ES-I3 (cell line): Measurements from ENCODE around the gene SIRT1.
"Not testable (repeated sequence)": the region's sequence is repeated elsewhere in the genome, so short reads cannot be mapped to it uniquely, and the experiment has no call there.

Experiments
- H3K36me3 ChIP-seq: 2 replicates; pipeline ENCODE4 v1.6.1; 2013; ENCODE audit warnings: mild to moderate bottlenecking, low read length, control low read depth, moderate library complexity; ENCODE audit not compliant: insufficient read depth
- H3K4me1 ChIP-seq: 2 replicates; pipeline ENCODE4 v1.6.1; 2013; ENCODE audit warnings: mild to moderate bottlenecking, control low read depth, low read length; ENCODE audit not compliant: insufficient read depth
- H3K9ac ChIP-seq: 2 replicates; pipeline ENCODE4 v1.6.1; 2013; ENCODE audit warnings: low read depth, mild to moderate bottlenecking, low read length, moderate library complexity
- H3K9me3 ChIP-seq: 2 replicates; pipeline ENCODE4 v1.6.1; 2013; ENCODE audit warnings: mild to moderate bottlenecking, low read length, moderate library complexity; ENCODE audit not compliant: control insufficient read depth, insufficient read depth

Gene SIRT1

GRCh38 chr10:67965456-67965855 is 81.0 kb downstream of the SIRT1 start:
- Histone ChIP-seq H3K4me1 (no peaks in the 10 kb centered on the region), H3K9me3 (no peaks in the 10 kb centered on the region; the same call in 1 of the 2 replicates), H3K36me3 (peaks cover 9% of the 10 kb centered on the region), H3K9ac (no peak overlapping the region)

- H3K36me3 ChIP-seq, H3K9ac ChIP-seq, H3K4me1 ChIP-seq, H3K9me3 ChIP-seq: not testable (repeated sequence)
Observed at GRCh38 chr10:67966035-67966434, 81.6 kb downstream of the SIRT1 start.
